Ectodermal cell (in vitro differentiated cells): ENCODE data around the gene AVPR2.
A peak's percentile ranks its signal among the peaks of the same experiment; 100 is the strongest.

Experiments used
- H3K27ac ChIP-seq: 2 replicates; pipeline ENCODE4 v1.7.0; 2013; ENCODE audit warnings: mild to moderate bottlenecking, low read depth, low read length; ENCODE audit not compliant: insufficient read depth, poor library complexity, severe bottlenecking
- H3K27me3 ChIP-seq: 2 replicates; pipeline ENCODE4 v1.7.0; 2013; ENCODE audit warnings: mild to moderate bottlenecking, low read length; ENCODE audit not compliant: insufficient read depth, control insufficient read depth, poor library complexity, severe bottlenecking
- H3K36me3 ChIP-seq: one replicate; pipeline ENCODE4 v1.7.0; 2013; ENCODE audit warnings: low read length; ENCODE audit not compliant: control insufficient read depth, insufficient read depth
- H3K4me1 ChIP-seq: one replicate; pipeline ENCODE4 v1.7.0; 2013; ENCODE audit warnings: low read length; ENCODE audit not compliant: control insufficient read depth, insufficient read depth
- H3K4me3 ChIP-seq: 2 replicates; pipeline ENCODE4 v1.7.0; 2013; ENCODE audit warnings: low read depth, low read length, control low read depth; ENCODE audit not compliant: insufficient read depth
- H3K9me3 ChIP-seq: 2 replicates; pipeline ENCODE4 v1.7.0; 2013; ENCODE audit warnings: mild to moderate bottlenecking, low read length, moderate library complexity; ENCODE audit not compliant: control insufficient read depth
- WGBS, 2 experiments: methylation state at CpG; one replicate each; pipeline ENCODE4 v1.1.7; 2013; ENCODE audit warnings: missing lambda C conversion rate in 2 of 2; 5-methylcytosine and 5-hydroxymethylcytosine counted together

Gene AVPR2

DNA sequence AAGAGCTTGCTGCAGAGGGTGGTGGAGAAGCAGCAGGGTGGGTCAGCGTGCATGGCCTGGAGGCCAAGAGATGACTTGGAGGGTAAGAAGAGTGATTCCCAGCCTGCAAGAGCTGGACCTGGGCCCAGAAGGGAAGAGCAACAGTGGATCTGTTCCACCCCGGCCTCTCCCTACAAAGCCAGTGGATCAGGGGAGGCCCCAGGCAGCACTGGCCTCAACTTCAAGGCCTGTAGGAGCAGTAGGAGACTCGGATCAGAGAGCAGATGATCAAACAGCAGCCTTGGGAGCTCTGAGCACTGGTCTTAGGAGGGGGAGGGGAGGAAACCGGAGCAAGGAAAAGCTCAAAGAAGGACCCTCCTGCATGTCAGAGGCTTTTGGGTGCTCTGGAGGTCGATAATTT lies 26.1 kb upstream of the AVPR2 start:
- Histone ChIP-seq H3K36me3 (no peaks in the 10 kb centered on the region), H3K4me1 (peaks cover 63% of the 10 kb centered on the region), H3K27me3 (no peaks in the 10 kb centered on the region), H3K9me3 (no peaks in the 10 kb centered on the region), H3K27ac (no peak overlapping the region), H3K4me3 (no peak overlapping the region)
- 31 to 33% methylated on average over 5 of the region's 5 CpGs for WGBS, 2 experiments

DNA sequence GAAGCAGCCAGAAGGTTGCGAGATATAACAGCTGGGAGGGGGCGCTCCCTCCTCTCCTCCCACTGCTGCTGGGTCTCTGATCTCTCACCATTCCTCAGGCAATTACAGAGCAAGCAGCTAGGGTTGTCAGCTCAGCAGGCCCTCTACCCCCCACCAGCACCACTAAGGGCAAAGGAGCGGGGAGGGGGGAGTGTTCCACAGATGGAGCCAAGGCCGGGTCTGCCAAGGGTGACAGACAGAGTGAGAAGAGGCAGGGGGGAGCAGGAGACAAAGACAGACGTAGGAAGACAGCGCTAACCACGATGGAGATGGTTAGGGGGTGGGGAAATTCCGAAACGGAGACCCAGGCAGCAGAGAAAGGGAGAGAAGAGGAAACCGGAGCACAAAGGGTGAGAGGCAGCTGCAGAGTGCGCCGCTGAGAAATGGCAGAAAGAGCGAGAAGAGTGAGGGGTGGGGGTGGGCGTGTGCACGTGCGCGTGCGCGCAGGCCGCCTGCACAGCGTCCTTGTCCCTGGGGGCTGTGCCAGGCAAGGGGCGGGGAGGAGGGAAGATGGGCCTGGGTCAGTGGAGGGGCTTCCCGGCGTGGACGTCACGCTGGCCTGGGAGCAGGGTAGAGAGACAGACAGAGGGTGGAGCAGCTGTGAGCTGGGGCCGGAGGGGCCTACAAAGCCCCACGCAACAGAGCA lies 25.4 kb upstream of the AVPR2 start:
- Histone ChIP-seq H3K27me3 (no peaks in the 10 kb centered on the region), H3K36me3 (no peaks in the 10 kb centered on the region), H3K4me3 (no peak overlapping the region), H3K4me1 (peaks cover 63% of the 10 kb centered on the region), H3K9me3 (no peaks in the 10 kb centered on the region), H3K27ac (peak overlapping the region; percentile 81)
- 2 to 3% methylated on average over 28 of the region's 28 CpGs for WGBS, 2 experiments

DNA sequence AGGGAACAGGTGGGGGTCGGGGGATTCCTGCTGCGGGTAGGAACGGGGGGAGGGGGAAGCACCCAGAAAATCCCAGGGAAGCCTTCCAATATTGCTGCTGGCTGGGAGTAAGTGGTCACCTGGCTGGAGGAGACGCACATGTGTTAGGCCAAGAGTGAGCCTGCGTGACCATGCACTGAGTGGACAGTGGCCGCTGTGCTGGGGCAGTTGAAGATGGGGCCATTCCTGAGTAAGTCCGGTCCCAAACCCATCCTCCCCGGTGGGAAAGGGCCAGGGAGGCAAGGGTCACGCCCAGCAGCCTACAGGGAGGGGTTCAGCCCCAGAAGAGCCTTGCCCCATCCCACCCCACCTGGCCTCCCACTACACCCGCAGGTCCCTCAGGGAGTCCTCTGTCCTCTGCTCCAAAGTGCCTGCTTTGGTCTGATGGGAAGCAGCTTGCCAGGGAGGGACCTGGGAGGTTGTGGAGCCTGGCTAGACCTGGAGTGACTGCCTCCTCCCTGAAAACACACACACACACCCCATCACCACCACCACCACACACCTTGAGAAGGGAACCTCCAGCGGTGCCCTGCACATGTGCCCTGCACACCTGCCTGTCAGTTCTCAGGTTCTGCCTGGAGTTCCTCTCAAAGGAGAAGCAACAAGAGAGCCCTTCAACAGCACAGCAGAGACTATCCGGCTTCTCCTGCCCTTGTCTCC lies 24.6 kb upstream of the AVPR2 start:
- WGBS, 2 experiments: 66 to 70% methylated on average over 12 of the region's 12 CpGs
- Histone ChIP-seq H3K27ac (no peak overlapping the region), H3K9me3 (no peaks in the 10 kb centered on the region), H3K4me1 (peaks cover 62% of the 10 kb centered on the region), H3K4me3 (no peak overlapping the region), H3K36me3 (no peaks in the 10 kb centered on the region), H3K27me3 (peaks cover 5% of the 10 kb centered on the region)

DNA sequence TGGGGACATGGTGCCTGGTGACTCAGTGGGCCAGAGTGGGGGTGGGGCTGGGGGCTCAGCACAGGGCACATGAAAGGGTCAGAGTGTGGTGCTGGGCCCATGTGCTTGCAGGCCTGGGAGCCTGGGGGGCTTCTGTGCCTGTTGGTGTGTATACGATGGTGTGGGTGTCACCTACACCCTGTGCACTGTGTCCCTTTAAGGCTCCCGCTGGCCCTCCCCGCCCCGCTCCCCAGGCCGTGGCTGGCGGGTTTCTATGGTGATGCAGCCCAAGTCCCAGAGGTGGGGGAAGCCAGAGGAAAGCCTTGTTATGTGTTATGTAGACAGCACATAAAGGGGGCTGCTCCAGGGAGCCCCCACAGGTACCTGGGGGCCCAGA lies 24.0 kb upstream of the AVPR2 start:
- WGBS, 2 experiments: 52 to 53% methylated on average over 6 of the region's 6 CpGs
- H3K4me1 ChIP-seq: peaks cover 62% of the 10 kb centered on the region
- H3K27me3 ChIP-seq: peaks cover 10% of the 10 kb centered on the region
- no peaks in the 10 kb centered on the region for H3K36me3 ChIP-seq
- no peak overlapping the region for H3K4me3 ChIP-seq
- no peaks in the 10 kb centered on the region for H3K9me3 ChIP-seq
- no peak overlapping the region for H3K27ac ChIP-seq

DNA sequence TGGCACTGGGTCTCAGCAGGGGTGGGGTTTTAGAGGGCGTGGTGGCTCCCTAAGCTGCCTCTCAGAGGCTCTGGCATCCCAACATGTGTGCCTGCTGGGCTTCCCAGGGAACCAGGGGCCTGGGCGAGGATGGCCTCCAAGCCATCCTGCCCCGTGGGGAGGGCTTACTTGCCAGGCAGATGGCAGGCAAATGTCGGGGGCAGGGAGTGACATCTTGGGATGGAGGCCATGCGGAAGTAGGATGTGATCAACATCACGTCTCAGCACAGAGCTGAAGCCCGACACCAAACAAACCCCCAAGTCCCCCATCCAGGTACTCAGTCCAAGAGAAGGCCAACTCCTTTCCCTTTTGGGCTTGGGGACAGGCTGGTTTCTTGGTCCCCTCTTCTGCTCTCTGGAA lies 23.2 kb upstream of the AVPR2 start:
- 86 to 91% methylated on average over 7 of the region's 7 CpGs for WGBS, 2 experiments
- Histone ChIP-seq H3K9me3 (no peaks in the 10 kb centered on the region), H3K4me3 (no peak overlapping the region), H3K4me1 (peaks cover 62% of the 10 kb centered on the region), H3K27me3 (peaks cover 15% of the 10 kb centered on the region), H3K27ac (no peak overlapping the region), H3K36me3 (no peaks in the 10 kb centered on the region)

DNA sequence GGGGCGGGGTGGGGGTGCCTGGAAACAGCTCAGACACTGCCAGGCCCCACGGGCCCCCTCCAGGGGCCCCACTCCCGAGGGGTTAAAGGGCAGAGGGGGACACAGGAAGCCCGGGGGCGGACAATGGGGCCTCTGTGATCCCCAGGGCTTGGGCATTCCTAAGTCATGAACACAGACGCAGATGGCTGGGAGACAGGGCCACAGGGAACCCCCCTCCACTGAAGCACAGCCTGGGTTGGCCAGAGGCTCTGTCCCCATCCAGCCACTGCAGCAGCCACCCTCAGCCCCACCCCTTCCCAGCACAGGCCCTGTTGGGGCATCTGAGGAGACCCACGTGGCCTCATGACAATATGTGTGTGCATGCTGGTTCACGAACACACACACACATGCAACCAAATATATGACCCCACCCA lies 22.4 kb upstream of the AVPR2 start:
- 41 to 51% methylated on average over 8 of the region's 8 CpGs for WGBS, 2 experiments
- H3K9me3 ChIP-seq: no peaks in the 10 kb centered on the region
- H3K4me3 ChIP-seq: no peak overlapping the region
- H3K27ac ChIP-seq: no peak overlapping the region
- peaks cover 22% of the 10 kb centered on the region for H3K27me3 ChIP-seq
- H3K36me3 ChIP-seq: no peaks in the 10 kb centered on the region
- peaks cover 62% of the 10 kb centered on the region for H3K4me1 ChIP-seq

DNA sequence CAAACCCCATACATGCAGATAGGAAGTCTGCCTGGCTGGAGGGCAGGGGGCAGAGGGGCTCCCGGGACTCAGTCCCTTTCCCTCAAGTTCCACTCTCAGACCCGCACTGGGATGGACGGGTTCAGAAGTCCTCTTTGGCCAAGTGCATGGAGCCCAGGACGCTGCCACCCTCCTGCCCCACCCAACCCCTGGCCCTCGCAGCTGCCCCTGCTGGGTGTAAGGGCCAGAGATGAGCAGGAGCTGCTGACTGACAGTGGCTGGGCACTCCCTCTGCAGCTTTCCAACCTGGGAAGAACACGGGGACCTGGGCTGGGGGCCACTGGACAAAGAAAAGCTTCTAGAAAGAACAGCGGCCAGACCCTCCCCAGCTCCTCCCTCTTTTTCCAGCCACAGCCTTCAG lies 21.9 kb upstream of the AVPR2 start:
- Histone ChIP-seq H3K4me3 (no peak overlapping the region), H3K9me3 (no peaks in the 10 kb centered on the region), H3K27ac (peak overlapping the region; percentile 27), H3K4me1 (peaks cover 62% of the 10 kb centered on the region), H3K27me3 (peaks cover 23% of the 10 kb centered on the region), H3K36me3 (no peaks in the 10 kb centered on the region)
- 46 to 47% methylated on average over 7 of the region's 7 CpGs for WGBS, 2 experiments

DNA sequence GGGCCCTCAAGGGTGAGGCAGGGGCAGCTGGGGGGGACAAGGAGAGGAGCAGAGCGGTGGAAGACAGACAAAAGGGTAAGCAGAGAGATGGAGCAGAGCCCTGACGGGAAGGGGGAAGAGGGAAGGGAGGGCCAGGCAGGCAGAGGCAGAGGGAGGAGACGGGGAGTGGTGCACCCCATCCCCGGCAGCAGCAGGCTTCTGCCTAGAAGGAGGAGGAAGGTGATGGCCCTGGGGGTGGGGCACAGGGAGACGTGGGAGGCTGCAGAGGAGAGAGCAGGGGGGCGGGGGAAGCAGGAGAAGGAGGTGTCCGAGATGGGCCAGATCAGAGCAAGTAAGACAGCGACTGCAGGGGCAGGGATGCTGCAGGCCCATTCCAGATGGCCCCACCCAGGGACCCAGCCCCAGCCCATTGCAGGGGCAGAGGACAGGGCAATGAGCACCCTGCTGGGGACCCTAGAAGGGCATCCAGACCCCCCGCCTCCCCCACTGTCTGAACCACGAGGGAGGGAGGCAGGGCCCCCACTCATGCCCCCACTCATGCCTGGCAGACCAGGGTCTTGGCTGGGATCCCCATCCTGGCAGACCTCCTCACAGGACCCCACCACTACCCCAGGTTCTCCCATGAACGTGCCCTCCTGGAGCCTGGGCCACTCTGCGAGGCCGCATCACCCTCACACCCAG lies 21.2 kb upstream of the AVPR2 start:
- H3K4me1 ChIP-seq: peaks cover 54% of the 10 kb centered on the region
- H3K36me3 ChIP-seq: no peaks in the 10 kb centered on the region
- peaks cover 27% of the 10 kb centered on the region for H3K27me3 ChIP-seq
- no peaks in the 10 kb centered on the region for H3K9me3 ChIP-seq
- H3K4me3 ChIP-seq: no peak overlapping the region
- H3K27ac ChIP-seq: no peak overlapping the region
- WGBS, 2 experiments: 49 to 51% methylated on average over 13 of the region's 13 CpGs

DNA sequence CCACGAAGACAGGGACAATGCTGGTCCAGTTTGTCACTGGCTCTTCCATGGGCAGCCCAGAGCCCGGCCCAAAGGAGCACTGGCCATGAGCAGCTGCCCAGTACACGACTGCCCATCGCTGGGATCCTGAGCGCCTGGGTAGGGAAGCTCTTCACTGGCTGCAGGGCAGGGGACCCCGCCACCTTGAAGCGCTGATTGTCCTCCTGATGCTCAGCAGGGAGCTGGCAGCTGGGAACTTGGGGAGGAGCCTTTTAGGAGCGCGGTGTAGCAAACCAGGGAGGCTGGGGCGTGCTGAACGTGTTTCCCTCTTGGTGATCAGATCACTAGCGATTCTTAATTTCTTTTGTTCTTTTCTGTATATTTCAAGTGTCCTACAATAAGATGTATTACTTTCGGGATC lies 20.3 kb upstream of the AVPR2 start:
- no peak overlapping the region for H3K4me3 ChIP-seq
- H3K36me3 ChIP-seq: no peaks in the 10 kb centered on the region
- H3K27ac ChIP-seq: no peak overlapping the region
- WGBS, 2 experiments: 55 to 62% methylated on average over 9 to 13 of the region's 13 CpGs
- peaks cover 47% of the 10 kb centered on the region for H3K4me1 ChIP-seq
- no peaks in the 10 kb centered on the region for H3K9me3 ChIP-seq
- H3K27me3 ChIP-seq: peaks cover 27% of the 10 kb centered on the region

DNA sequence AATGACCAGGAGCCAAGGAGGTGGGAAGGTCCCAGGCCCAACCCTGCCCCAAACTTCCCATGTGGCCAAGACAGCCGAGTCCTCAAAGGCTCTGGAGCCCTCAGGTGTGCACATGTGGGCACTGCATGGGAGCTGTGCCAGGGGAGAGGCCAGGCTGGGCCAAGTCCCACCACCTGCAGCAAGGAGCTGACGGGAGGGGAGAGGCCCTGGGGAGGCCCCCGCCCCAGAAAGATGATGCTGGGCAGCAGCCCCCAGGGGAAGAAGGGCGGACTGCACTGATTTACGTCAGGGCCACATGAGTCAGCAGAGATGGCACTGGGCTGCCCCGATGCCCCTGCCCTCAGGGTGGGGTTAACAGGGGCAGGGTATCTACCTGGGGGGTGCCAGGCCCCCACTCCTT lies 19.9 kb upstream of the AVPR2 start:
- Histone ChIP-seq H3K4me3 (peak overlapping the region; percentile 43), H3K27me3 (peaks cover 27% of the 10 kb centered on the region), H3K36me3 (no peaks in the 10 kb centered on the region), H3K9me3 (no peaks in the 10 kb centered on the region), H3K4me1 (peaks cover 43% of the 10 kb centered on the region), H3K27ac (no peak overlapping the region)
- 41 to 65% methylated on average over 6 of the region's 6 CpGs for WGBS, 2 experiments
